HEK293 (cell line): ENCODE data around the gene STAG3.

Experiments used
- ATF2 ChIP-seq: fragments of 450-650 bp; formaldehyde crosslinking; IDR thresholded peaks from 2 replicates; pipeline ENCODE4 v1.5.1; 2016; ENCODE audit warnings: missing biosample characterization, missing genetic modification characterization, low read depth
- KLF17 ChIP-seq: fragments of 450-650 bp; formaldehyde crosslinking; IDR thresholded peaks from 2 replicates; pipeline ENCODE4 v1.5.1; 2016; ENCODE audit warnings: missing biosample characterization, missing genetic modification characterization
- MEIS1 ChIP-seq: sonication (generic); formaldehyde crosslinking; IDR thresholded peaks from 2 replicates; pipeline ENCODE4 v1.8.1; 2022; ENCODE audit warnings: missing genetic modification reagents, mild to moderate bottlenecking, borderline replicate concordance
- MZF1 ChIP-seq: fragments of 450-650 bp; formaldehyde crosslinking; IDR thresholded peaks from 2 replicates; pipeline ENCODE4 v1.5.1; 2017; ENCODE audit warnings: missing biosample characterization, missing genetic modification characterization, borderline replicate concordance
- PRDM4 ChIP-seq: fragments of 450-650 bp; formaldehyde crosslinking; IDR thresholded peaks from 2 replicates; pipeline ENCODE4 v1.5.1; 2017; ENCODE audit warnings: missing biosample characterization, missing genetic modification characterization
- SCRT1 ChIP-seq: fragments of 450-650 bp; formaldehyde crosslinking; IDR thresholded peaks from 2 replicates; pipeline ENCODE4 v1.5.1; 2016; ENCODE audit warnings: missing biosample characterization, missing genetic modification characterization, borderline replicate concordance
- TCF7L2 ChIP-seq: IDR thresholded peaks from 2 replicates; pipeline ENCODE4 v1.6.1; 2011; ENCODE audit warnings: low read depth, mild to moderate bottlenecking, inconsistent platforms, low read length, moderate library complexity, borderline replicate concordance
- YY1 ChIP-seq: fragments of 450-650 bp; formaldehyde crosslinking; IDR thresholded peaks from 2 replicates; pipeline ENCODE4 v1.5.1; 2018; ENCODE audit warnings: missing biosample characterization, missing genetic modification characterization
- ZFP3 ChIP-seq: fragments of 450-650 bp; formaldehyde crosslinking; IDR thresholded peaks from 2 replicates; pipeline ENCODE4 v1.5.1; 2016; ENCODE audit warnings: low read depth, missing biosample characterization, missing genetic modification characterization
- ZFP69B ChIP-seq: fragments of 450-650 bp; formaldehyde crosslinking; IDR thresholded peaks from 2 replicates; pipeline ENCODE4 v1.5.1; 2016; ENCODE audit warnings: missing biosample characterization, missing genetic modification characterization
- ZNF138 ChIP-seq: fragments of 450-650 bp; formaldehyde crosslinking; IDR thresholded peaks from 2 replicates; pipeline ENCODE4 v1.5.1; 2016; ENCODE audit warnings: missing biosample characterization, missing genetic modification characterization, borderline replicate concordance
- ZNF202 ChIP-seq: fragments of 450-650 bp; formaldehyde crosslinking; IDR thresholded peaks from 2 replicates; pipeline ENCODE4 v1.5.1; 2016; ENCODE audit warnings: missing biosample characterization, missing genetic modification characterization, borderline replicate concordance
- ZNF23 ChIP-seq: fragments of 450-650 bp; formaldehyde crosslinking; IDR thresholded peaks from 2 replicates; pipeline ENCODE4 v1.5.1; 2016; ENCODE audit warnings: missing biosample characterization, missing genetic modification characterization, borderline replicate concordance
- ZNF280C ChIP-seq: fragments of 450-650 bp; formaldehyde crosslinking; IDR thresholded peaks from 2 replicates; pipeline ENCODE4 v1.5.1; 2016; ENCODE audit warnings: missing biosample characterization, missing genetic modification characterization
- ZNF362 ChIP-seq: fragments of 450-650 bp; formaldehyde crosslinking; IDR thresholded peaks from 2 replicates; pipeline ENCODE4 v1.5.1; 2016; ENCODE audit warnings: missing biosample characterization, missing genetic modification characterization
- ZNF433 ChIP-seq: fragments of 450-650 bp; formaldehyde crosslinking; IDR thresholded peaks from 2 replicates; pipeline ENCODE4 v1.5.1; 2016; ENCODE audit warnings: missing biosample characterization, missing genetic modification characterization, low read depth
- ZNF514 ChIP-seq: fragments of 450-650 bp; formaldehyde crosslinking; IDR thresholded peaks from 2 replicates; pipeline ENCODE4 v1.5.1; 2016; ENCODE audit warnings: missing biosample characterization, missing genetic modification characterization
- ZNF518A ChIP-seq: fragments of 450-650 bp; formaldehyde crosslinking; conservative IDR thresholded peaks from 2 replicates; pipeline ENCODE4 v1.5.1; 2016; ENCODE audit warnings: low read depth, missing biosample characterization, missing genetic modification characterization
- ZNF571 ChIP-seq: fragments of 450-650 bp; formaldehyde crosslinking; IDR thresholded peaks from 2 replicates; pipeline ENCODE4 v1.5.0; 2017; ENCODE audit warnings: missing biosample characterization, missing genetic modification characterization
- ZNF610 ChIP-seq: fragments of 450-650 bp; formaldehyde crosslinking; IDR thresholded peaks from 2 replicates; pipeline ENCODE4 v1.5.1; 2016; ENCODE audit warnings: missing biosample characterization, missing genetic modification characterization, borderline replicate concordance
- ZNF704 ChIP-seq: fragments of 450-650 bp; formaldehyde crosslinking; IDR thresholded peaks from 2 replicates; pipeline ENCODE4 v1.5.1; 2016; ENCODE audit warnings: missing biosample characterization, missing genetic modification characterization
- ZNF776 ChIP-seq: fragments of 450-650 bp; formaldehyde crosslinking; IDR thresholded peaks from 2 replicates; pipeline ENCODE4 v1.5.0; 2017; ENCODE audit warnings: missing biosample characterization, missing genetic modification characterization, borderline replicate concordance
- ZNF837 ChIP-seq: fragments of 450-650 bp; formaldehyde crosslinking; IDR thresholded peaks from 2 replicates; pipeline ENCODE4 v1.5.1; 2016; ENCODE audit warnings: missing biosample characterization, missing genetic modification characterization
- ZXDB ChIP-seq: fragments of 450-650 bp; formaldehyde crosslinking; IDR thresholded peaks from 2 replicates; pipeline ENCODE4 v1.5.1; 2016; ENCODE audit warnings: missing biosample characterization, missing genetic modification characterization

Gene STAG3

GRCh38 chr7:100148559-100149328, 29.0 kb upstream of the STAG3 start, which contains the start of gene LAMTOR4 (continued):
- TF ChIP-seq ZNF776 (tag by site-specific recombination) = no peak
- TF ChIP-seq MEIS1 (CRISPR knock-in tag) = no peak
- TF ChIP-seq ZFP3 (tag by site-specific recombination) = no peak
- TF ChIP-seq ZXDB (tag by site-specific recombination) = peak; percentile 48
- TF ChIP-seq ZNF610 (tag by site-specific recombination) = peak; percentile 86; the same call in 1 of the 2 replicates
- peak; percentile 80 for TF ChIP-seq KLF17 (tag by site-specific recombination)
- TF ChIP-seq ATF2 = no peak
- TF ChIP-seq ZNF280C = no peak
- TF ChIP-seq ZFP69B (tag by site-specific recombination) = no peak
- TF ChIP-seq ZNF433 (tag by site-specific recombination) = no peak
- no peak for TF ChIP-seq ZNF837 (tag by site-specific recombination)
- TF ChIP-seq ZNF362 (tag by site-specific recombination) = no peak
- TF ChIP-seq SCRT1 (tag by site-specific recombination) = no peak
- no peak for TF ChIP-seq TCF7L2
- no peak; the same call in 1 of the 2 replicates for TF ChIP-seq MZF1 (tag by site-specific recombination)
- TF ChIP-seq ZNF518A (tag by site-specific recombination) = 0 out of 2 replicates have a peak, but pooled peaks have one; percentile 11
- TF ChIP-seq ZNF514 = no peak
- 0 out of 2 replicates have a peak, but pooled peaks have one; percentile 10 for TF ChIP-seq PRDM4 (tag by site-specific recombination)
- no peak for TF ChIP-seq ZNF704 (tag by site-specific recombination)
- TF ChIP-seq YY1 = no peak
- no peak for TF ChIP-seq ZNF23 (tag by site-specific recombination)
- TF ChIP-seq ZNF202 (tag by site-specific recombination) = no peak
- no peak for TF ChIP-seq ZNF571
- no peak for TF ChIP-seq ZNF138 (tag by site-specific recombination)
